Transverse colon (tissue), 4 donors: ENCODE results near the gene PHACTR3. TPM values are rescaled to one million over a fixed set of nuclear protein-coding genes. Genes with fewer than 3 reads are reported as not detected.

Experiments
- DNase-seq: peaks from one replicate; pipeline ENCODE4 v3.0.0-alpha.2; 2019
- H3K27ac ChIP-seq, 4 donors: fragments of 200-600 bp; sonication (generic); 2 replicates each; pipeline ENCODE4 v1.5.1; 2016 to 2018; ENCODE audit warnings: inconsistent platforms in 4 of 4
- H3K27me3 ChIP-seq: fragments of 200-600 bp; sonication (generic); 2 replicates; pipeline ENCODE4 v1.5.1; 2017; ENCODE audit warnings: inconsistent platforms
- H3K36me3 ChIP-seq, 4 donors: fragments of 200-600 bp; sonication (generic); 2 replicates each; pipeline ENCODE4 v1.5.1; 2017 to 2019; ENCODE audit warnings: inconsistent platforms in 4 of 4
- H3K4me1 ChIP-seq, 4 donors: fragments of 200-600 bp; sonication (generic); 2 replicates each; pipeline ENCODE4 v1.5.1; 2017 to 2020; ENCODE audit warnings: inconsistent platforms in 4 of 4
- H3K4me3 ChIP-seq, 4 donors: fragments of 200-600 bp; sonication (generic); 1 replicate in 1 of 4; 2 replicates in 3 of 4; pipeline versions ENCODE4 v1.5.1 to v1.6.1; 2017 to 2019; ENCODE audit warnings: inconsistent platforms in 4 of 4
- H3K9me3 ChIP-seq, 2 donors: fragments of 200-600 bp; sonication (generic); 2 replicates each; pipeline ENCODE4 v1.5.1; 2017 to 2019; ENCODE audit warnings: inconsistent platforms in 2 of 2
- EP300 ChIP-seq: sonication (generic); formaldehyde crosslinking; IDR thresholded peaks from one replicate; pipeline ENCODE4 v1.6.1; 2017; ENCODE audit warnings: antibody characterized with exemption, low read depth
- POLR2A ChIP-seq: fragments of 450-650 bp; IDR thresholded peaks from one replicate; pipeline ENCODE4 v1.6.1; 2016; ENCODE audit warnings: antibody characterized with exemption, mild to moderate bottlenecking, moderate library complexity
- POLR2AphosphoS5 ChIP-seq, 3 donors: sonication (generic); formaldehyde crosslinking; IDR thresholded peaks; one replicate each; pipeline ENCODE4 v1.6.1; 2016; ENCODE audit warnings: antibody characterized with exemption in 3 of 3
- WGBS, 2 donors: methylation state at CpG; one replicate each; pipeline ENCODE4 v1.1.5; 2018; ENCODE audit warnings: low coverage in 1 of 2; 5-methylcytosine and 5-hydroxymethylcytosine counted together
- in situ Hi-C, 4 donors: fragments of 200-750 bp; cut with MboI; loops; one replicate each; pipeline versions ENCODE4 v1.15.0 to v1.15.1; 2017; ENCODE audit warnings: low sequenced_read_pairs in 3 of 4, low pct_ligation_motif_present in 1 of 4, low pct_unique_long_range_greater_than_20kb in 1 of 4
- intact Hi-C: fragments of 100-400 bp; cut with DNase I; formaldehyde crosslinking; loops from one replicate; pipeline ENCODE4 v1.15.1; 2023; ENCODE audit warnings: low total_unique reads
- total RNA-seq, 4 donors: library from RNA; depleted of rRNA; stranded (reverse); fragments of >200 nt; gene quantifications; one replicate each; pipeline ENCODE4 v1.1.0, GENCODE V29; 2016
- TF ChIP-seq, protein P1 (sequence below), 5 experiments: fragments of 200-600 bp in 3 of 5; fragments of 450-650 bp in 2 of 5; sonication (generic) in 3 of 5; IDR thresholded peaks; 1 replicate in 2 of 5; 2 replicates in 3 of 5; pipeline ENCODE4 v1.5.1; 2016 to 2017; ENCODE audit warnings: antibody characterized with exemption in 5 of 5, inconsistent platforms in 3 of 5, mild to moderate bottlenecking in 2 of 5, moderate library complexity in 1 of 5

The PHACTR3 gene
- total RNA-seq, 4 donors from 2014 or later, result 1.6 to 7.1 (median 5.6) TPM

DNA sequence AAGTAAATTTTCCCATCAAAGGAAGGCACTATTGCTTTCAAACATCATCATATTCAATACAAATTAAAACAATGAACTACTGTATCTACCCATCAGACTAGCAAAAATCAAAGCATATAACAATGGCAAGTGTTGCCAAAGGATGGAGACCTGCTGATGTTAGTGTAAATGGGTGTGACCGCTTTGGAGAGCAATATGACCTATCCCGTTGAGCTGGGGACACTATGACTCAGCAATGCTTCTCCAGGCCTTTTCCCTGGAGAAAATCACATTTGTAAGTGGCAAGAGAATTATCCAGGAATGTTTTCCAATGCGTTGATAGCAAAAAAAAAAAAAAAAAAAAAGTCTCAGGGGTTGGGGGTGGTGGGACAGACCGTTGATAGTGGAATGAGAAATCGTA is 46.1 kb downstream of the PHACTR3 start:
- H3K9me3 ChIP-seq, result no peaks in the 10 kb centered on the region
- H3K27ac ChIP-seq, result no peak overlapping the region
- no peaks in the 10 kb centered on the region for H3K4me1 ChIP-seq
- H3K36me3 ChIP-seq, result no peaks in the 10 kb centered on the region
- WGBS, 2 donors, result 57 to 60% methylated on average over 4 to 5 of the region's 5 CpGs
- in situ Hi-C loops, result no loop called here
- no peak for TF ChIP-seq POLR2A
- TF ChIP-seq POLR2AphosphoS5 (IDR thresholded peaks at IDR 0.05), result no peak
- TF ChIP-seq, protein P1, sequence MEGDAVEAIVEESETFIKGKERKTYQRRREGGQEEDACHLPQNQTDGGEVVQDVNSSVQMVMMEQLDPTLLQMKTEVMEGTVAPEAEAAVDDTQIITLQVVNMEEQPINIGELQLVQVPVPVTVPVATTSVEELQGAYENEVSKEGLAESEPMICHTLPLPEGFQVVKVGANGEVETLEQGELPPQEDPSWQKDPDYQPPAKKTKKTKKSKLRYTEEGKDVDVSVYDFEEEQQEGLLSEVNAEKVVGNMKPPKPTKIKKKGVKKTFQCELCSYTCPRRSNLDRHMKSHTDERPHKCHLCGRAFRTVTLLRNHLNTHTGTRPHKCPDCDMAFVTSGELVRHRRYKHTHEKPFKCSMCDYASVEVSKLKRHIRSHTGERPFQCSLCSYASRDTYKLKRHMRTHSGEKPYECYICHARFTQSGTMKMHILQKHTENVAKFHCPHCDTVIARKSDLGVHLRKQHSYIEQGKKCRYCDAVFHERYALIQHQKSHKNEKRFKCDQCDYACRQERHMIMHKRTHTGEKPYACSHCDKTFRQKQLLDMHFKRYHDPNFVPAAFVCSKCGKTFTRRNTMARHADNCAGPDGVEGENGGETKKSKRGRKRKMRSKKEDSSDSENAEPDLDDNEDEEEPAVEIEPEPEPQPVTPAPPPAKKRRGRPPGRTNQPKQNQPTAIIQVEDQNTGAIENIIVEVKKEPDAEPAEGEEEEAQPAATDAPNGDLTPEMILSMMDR (IDR thresholded peaks at IDR 0.05), result no peak
- no peak for TF ChIP-seq EP300
- intact Hi-C loops, result no loop called here
- no peak for DNase-seq
- no peak overlapping the region for H3K4me3 ChIP-seq
- peaks cover 2% of the 10 kb centered on the region for H3K27me3 ChIP-seq

- WGBS, 2 donors, result 56 to 68% methylated on average over 2 of the region's 2 CpGs
- Histone ChIP-seq H3K36me3 (no peaks in the 10 kb centered on the region), H3K27me3 (peaks cover 7% of the 10 kb centered on the region), H3K9me3 (peaks cover under 1 to 10% of the 10 kb centered on the region in 2 donors), H3K4me1 (no peaks in the 10 kb centered on the region), H3K4me3 (no peak overlapping the region), H3K27ac (no peak overlapping the region)
- intact Hi-C loops, result no loop called here
- TF ChIP-seq EP300 (no peak), POLR2A (no peak), POLR2AphosphoS5 (IDR thresholded peaks at IDR 0.05) (no peak)
- TF ChIP-seq, protein P1 (IDR thresholded peaks at IDR 0.05), result no peak
- in situ Hi-C loops, result no loop called here
- no peak for DNase-seq
Measured at GRCh38 chr20:59652381-59652780, 48.0 kb downstream of the PHACTR3 start.

GRCh38 chr20:59656417-59656816 is 52.1 kb downstream of the PHACTR3 start:
- Histone ChIP-seq H3K36me3 (no peaks in the 10 kb centered on the region), H3K27me3 (peaks cover 7% of the 10 kb centered on the region), H3K4me3 (no peak overlapping the region), H3K4me1 (no peaks in the 10 kb centered on the region), H3K27ac (no peak overlapping the region), H3K9me3 (peaks cover 12 to 23% of the 10 kb centered on the region in 2 donors)
- intact Hi-C loops (no loop called here), in situ Hi-C loops (no loop called here)
- TF ChIP-seq EP300, result no peak
- TF ChIP-seq, protein P1 (IDR thresholded peaks at IDR 0.05), result no peak
- no peak for TF ChIP-seq POLR2AphosphoS5 (IDR thresholded peaks at IDR 0.05)
- TF ChIP-seq POLR2A, result no peak
- DNase-seq, result no peak

DNA sequence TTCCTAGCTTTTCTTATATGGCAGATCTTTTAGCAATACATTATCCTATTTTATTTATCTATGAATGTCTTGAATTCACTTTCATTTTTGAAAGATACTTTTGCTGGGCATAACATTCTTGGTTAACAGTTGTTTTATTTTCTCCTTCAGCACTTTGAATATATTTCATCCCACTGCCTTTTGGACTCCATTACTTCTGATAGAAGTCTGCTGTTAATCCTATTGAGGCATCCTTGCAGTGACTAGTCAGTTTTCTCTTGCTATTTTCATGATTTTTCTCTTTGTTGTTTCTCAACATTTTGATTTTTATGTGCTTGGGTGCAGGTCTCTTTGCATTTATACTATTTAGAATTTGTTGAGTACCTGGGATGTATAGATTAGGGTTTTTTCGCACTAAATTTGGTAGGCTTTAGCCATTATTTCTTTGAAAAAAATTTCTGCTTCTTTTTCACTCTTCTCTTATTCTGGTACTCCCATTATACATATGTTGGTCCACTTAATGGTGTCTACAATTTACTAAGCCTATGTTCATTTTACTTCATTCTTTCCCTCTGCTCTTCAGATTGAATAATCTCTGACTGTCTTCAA is 53.2 kb downstream of the PHACTR3 start:
- TF ChIP-seq, protein P1 (IDR thresholded peaks at IDR 0.05), result no peak
- TF ChIP-seq EP300 (no peak), POLR2AphosphoS5 (IDR thresholded peaks at IDR 0.05) (no peak), POLR2A (no peak)
- Histone ChIP-seq H3K4me1 (no peaks in the 10 kb centered on the region), H3K9me3 (peaks cover 12 to 23% of the 10 kb centered on the region in 2 donors), H3K27me3 (peaks cover 14% of the 10 kb centered on the region), H3K36me3 (no peaks in the 10 kb centered on the region), H3K27ac (no peak overlapping the region), H3K4me3 (no peak overlapping the region)
- intact Hi-C loops (no loop called here), in situ Hi-C loops (no loop called here)
- WGBS, 2 donors, result 67 to 74% methylated on average over 1 of the region's 1 CpG
- no peak for DNase-seq
